ENCODE measurements around the gene DAD1.

DNA sequence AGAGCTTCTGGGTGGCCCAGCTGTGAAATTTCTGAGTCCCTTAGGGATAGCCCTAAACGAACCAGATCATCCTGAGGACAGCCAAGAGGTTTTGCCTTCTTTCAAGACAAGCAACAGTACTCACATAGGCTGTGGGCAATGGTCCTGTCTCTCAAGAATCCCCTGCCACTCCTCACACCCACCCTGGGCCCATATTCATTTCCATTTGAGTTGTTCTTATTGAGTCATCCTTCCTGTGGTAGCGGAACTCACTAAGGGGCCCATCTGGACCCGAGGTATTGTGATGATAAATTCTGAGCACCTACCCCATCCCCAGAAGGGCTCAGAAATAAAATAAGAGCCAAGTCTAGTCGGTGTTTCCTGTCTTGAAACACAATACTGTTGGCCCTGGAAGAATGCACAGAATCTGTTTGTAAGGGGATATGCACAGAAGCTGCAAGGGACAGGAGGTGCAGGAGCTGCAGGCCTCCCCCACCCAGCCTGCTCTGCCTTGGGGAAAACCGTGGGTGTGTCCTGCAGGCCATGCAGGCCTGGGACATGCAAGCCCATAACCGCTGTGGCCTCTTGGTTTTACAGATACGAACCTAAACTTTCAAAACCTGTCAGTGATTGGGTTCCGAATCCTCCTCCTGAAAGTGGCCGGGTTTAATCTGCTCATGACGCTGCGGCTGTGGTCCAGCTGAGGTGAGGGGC is 38.9 kb downstream of the DAD1 start:
- TF ChIP-seq, protein P1, sequence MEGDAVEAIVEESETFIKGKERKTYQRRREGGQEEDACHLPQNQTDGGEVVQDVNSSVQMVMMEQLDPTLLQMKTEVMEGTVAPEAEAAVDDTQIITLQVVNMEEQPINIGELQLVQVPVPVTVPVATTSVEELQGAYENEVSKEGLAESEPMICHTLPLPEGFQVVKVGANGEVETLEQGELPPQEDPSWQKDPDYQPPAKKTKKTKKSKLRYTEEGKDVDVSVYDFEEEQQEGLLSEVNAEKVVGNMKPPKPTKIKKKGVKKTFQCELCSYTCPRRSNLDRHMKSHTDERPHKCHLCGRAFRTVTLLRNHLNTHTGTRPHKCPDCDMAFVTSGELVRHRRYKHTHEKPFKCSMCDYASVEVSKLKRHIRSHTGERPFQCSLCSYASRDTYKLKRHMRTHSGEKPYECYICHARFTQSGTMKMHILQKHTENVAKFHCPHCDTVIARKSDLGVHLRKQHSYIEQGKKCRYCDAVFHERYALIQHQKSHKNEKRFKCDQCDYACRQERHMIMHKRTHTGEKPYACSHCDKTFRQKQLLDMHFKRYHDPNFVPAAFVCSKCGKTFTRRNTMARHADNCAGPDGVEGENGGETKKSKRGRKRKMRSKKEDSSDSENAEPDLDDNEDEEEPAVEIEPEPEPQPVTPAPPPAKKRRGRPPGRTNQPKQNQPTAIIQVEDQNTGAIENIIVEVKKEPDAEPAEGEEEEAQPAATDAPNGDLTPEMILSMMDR (IDR thresholded peaks at IDR 0.05) = no peak
- TF ChIP-seq EP300 (IDR thresholded peaks at IDR 0.05; ENCODE audit: low read depth) (no peak), POLR2A (IDR thresholded peaks at IDR 0.05) (no peak), POLR2AphosphoS5 (IDR thresholded peaks at IDR 0.05) (no peak)

All from transverse colon (tissue), 4 donors.